ENCODE data around the gene CNTNAP4.
A peak's percentile ranks its signal among the peaks of the same experiment; 100 is the strongest.

Gene CNTNAP4

DNA sequence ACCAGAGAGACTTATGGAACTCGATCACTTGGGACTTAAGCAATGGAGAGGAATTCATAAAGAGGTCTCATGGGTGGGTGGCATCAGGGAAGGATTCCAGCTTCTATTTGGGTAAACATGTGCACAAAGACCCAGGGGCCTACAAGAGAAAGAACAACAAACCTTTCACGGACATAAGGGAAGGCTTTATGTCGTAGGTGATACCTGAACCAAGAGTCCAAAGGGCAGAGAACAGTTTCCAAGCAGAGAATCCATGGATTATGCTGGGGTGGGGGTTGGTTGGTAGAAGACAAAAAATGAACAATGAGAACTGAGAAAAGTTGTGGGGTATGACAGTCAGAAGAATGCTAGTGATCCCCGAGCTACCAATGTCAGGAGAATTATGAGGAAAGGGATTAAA, 119.8 kb downstream of the CNTNAP4 start:
- DNase-seq (ENCODE audit: low read depth) = no peak

DNA sequence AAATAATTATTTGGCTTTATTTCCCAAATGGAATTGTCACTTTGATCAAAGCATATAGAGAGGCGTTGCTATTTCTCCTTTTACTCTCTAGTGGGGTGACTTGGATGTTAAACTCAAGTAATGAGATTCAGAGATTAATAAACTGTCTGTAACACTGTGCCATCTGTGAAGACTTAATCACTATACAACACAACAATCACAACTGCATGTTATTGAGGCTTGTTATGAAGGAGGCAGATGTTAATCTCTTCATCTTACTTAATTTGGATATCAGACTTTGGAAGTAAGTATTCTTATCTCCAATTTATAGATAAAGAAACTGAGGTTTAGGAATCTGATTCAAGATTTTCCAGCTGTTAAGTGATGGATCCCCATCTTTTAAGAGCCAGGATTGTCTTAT, 132.5 kb downstream of the CNTNAP4 start:
- no peak for DNase-seq (ENCODE audit: low read depth)

DNA sequence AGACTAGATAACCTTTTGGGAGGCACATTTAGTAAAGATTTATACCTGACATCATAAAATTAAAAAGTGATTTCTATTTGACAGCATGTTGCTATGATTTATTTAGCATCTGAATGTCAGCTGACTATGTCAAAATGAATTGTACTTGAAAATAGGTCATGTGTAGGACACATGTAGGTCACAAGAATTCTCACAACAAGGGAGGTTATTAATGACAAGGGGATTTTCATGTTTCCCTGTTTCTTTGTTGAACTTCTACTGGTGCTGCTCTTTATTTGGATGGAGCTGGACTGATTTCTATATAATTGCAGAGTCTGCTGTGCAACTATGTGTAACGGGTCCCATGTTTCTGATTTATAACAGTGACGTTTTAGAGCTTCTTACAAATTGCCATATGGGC, 144.4 kb downstream of the CNTNAP4 start:
- DNase-seq (ENCODE audit: low read depth) = no peak

DNA sequence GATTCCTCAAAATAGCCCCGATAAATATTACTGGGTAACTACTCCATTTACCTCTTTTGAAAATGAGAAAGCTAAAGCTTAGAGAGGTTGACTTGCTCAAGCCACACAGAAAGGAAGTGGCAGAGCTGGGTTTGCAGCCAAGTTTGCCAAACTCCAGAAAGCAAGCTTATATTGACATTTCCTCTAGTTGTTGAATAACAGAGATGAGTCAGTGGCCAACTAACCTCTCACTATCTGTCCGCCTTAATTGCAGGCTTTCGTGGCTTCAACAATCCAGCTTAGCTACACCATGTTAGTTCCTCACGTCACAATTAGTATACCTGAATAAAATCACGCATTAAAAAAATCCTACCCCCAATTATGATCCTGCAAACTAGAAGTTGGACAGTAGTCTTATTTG, 151.7 kb downstream of the CNTNAP4 start:
- peak; percentile 3 for DNase-seq (ENCODE audit: low read depth)

DNA sequence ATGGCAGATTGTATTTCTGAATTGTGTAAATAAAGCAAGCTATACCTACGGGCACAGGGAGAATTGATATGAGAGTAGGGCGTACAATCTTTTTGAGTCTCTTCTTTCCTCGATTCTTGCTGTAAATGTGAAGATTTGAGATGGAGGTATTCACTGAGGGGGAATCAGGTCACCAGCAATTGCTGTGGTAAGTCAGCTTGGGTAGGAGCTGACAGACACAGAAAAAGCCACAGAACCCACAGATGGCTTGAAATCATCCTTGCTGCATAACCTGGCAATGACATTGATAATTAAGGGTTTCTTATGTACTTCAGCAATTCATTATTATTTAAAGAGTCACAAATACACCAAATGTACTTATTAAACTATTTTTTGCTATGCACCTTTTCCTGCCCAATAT, 164.2 kb downstream of the CNTNAP4 start:
- DNase-seq (ENCODE audit: low read depth) = no peak

DNA sequence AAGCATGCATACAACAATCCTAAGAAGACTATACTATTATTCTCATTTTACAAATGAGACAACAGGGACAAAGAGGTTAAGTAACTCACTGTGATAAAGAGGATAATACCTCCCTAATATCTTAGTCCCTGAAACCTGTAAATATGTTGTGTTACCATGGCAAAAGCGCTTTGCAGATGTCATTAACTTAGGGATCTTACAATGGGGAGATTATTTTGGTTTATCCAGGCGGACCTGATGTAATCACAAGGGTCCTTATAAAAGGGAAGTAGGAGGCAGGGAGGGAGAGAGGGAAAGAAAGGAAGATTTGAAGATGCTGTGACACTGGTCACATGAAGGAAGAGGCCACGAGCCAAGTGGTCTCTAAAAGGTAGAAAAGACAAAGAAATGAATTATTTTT, 164.7 kb downstream of the CNTNAP4 start:
- DNase-seq (ENCODE audit: low read depth) = no peak

DNA sequence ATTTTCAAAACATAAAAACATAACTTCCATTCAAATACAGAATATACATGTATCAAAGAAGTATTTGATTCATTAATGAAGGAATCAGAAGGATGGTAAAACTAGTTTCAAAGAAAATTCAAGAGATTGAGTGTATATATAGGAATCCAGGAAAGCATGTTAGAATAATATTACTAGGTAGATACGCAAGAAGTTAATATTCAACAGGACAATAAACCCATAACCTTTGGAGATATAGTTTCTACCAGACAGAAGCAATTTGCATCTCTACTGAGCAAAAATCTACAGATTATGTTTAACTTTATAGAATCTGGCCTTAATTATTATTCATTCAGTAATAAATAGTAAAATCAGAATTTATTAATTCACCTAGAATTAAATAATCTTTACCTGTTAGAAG, 166.8 kb downstream of the CNTNAP4 start:
- no peak for DNase-seq (ENCODE audit: low read depth)

DNA sequence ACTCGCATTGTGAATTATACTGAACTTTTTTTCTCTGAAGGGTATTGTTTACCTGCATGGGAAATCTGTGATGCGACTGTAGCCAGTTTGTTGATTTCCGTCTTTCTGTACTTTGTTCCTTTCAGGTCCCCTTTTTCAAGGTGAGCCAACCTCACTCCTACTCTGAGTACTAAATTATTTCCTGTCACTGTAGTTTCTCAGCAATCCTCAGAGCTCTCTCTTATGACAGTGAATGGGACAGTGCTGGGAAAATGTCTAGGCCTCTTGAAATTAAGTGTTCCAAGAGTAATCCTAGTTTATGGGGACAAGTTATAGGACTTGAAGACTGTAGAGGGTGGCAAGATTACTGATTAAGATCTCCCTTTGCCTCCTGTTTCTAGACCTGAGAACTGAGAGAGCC, 167.6 kb downstream of the CNTNAP4 start:
- no peak for DNase-seq (ENCODE audit: low read depth)

DNA sequence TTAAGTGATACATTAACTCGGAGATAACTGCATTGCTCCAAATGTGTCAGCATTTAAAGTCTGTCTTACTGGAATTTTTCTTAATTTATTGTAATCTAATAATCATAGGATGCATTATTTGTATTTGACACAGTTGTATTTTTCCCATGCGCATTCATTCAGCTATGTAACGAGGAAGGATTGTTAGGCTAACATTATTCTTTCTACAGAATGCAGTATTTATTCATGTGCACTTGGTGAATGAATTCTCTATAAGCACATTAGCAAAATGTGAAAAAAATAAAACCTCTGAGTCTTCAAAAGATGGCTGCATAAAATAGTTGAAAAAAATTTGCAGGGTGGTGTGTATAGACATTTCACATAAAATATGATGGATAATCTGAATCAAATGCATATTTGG, 168.6 kb downstream of the CNTNAP4 start:
- DNase-seq (ENCODE audit: low read depth) = no peak

DNA sequence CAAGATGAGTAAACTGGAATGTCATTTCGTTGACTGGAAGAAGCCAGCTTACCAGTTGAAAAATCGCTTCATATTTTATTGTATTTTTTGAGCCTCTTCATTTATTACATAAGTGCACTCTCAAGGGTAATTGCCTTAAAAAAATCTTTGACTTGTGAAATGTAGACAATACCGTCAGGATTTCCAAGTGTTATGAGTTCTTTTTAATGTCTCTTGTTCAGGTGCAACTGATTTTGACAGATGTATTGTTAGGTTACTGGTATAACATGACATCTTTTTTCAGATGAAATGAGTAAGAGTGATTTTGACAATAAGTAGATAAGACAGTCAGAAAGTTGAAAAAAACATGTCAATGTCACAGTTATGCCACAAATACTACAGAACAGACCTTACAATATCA, 169.1 kb downstream of the CNTNAP4 start:
- DNase-seq (ENCODE audit: low read depth) = no peak

DNA sequence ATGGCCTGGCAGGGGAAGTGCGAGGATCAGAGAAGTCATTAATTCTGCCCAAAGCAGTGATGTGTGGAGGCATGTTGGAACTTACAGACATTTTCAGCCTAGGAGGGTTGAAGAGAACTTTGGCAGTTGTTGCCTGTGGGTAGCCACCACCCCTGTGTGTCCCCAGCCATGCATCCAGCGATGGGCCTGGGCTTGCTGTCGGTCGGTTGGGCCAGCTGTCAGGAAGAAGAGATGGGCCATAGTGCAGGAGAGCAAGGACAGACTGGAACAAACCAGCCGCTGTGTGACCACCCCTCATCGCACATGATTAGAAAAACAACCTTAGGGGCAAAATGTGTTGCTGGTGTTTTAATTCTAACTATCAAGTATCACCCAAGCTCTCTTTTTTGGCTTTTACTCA, 173.7 kb downstream of the CNTNAP4 start:
- DNase-seq (ENCODE audit: low read depth) = no peak

DNA sequence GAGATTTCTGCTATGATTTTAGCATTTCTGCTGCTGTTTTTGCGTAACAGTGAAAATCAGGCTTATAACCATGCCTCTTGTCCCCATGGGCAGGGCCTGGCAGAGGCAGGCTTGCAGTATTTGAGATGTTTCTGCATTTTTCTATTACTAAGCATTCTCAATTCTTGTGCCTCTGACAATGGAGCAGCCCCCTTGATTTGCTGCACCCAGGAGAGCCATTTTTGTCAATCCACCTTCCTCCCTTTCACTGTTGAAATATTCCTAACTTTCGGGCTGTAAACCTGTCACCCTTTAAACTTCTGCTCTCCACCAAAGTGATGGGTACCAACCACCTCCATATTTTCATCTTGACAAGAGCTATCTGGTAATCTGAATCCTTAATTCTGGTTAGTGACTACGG, 178.1 kb downstream of the CNTNAP4 start:
- DNase-seq (ENCODE audit: low read depth) = no peak

DNA sequence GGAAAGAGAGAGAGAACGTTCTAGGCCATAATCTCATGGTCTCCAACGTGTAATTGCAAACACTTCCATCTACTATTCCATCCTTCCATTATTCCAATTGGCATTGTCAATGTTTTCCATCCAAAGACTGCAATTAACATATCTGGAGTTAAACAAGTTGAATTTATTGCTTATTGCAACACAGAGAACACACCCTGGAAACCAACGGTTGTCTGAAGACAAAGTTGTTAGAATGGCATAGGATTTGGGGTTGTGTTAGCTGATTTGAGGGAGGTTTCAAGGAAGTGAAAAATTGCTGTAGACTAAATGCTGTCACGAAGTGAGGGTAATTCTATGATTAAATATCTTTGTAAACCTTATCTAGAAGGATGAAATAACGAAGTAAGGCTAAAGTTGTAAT, 178.8 kb downstream of the CNTNAP4 start:
- no peak for DNase-seq (ENCODE audit: low read depth)

DNA sequence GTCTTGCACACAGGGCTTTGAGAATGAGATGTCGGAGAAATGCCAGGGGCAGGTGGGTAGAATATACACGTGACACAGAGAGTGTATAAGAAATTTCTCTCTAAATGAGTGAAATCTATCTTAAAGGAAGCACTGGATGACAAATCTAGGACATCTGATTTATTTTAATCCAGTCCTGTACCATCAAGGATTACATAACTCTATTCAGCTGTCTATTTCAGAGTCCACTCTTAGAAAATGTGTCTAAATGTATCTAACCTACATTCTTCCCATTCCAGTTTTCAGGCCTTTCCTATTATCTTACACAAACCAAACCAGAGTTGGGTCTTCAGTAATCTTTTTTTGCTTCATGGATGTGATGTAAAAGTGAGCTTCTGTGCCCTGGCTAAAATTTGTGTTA, 181.9 kb downstream of the CNTNAP4 start:
- DNase-seq (ENCODE audit: low read depth) = no peak

DNA sequence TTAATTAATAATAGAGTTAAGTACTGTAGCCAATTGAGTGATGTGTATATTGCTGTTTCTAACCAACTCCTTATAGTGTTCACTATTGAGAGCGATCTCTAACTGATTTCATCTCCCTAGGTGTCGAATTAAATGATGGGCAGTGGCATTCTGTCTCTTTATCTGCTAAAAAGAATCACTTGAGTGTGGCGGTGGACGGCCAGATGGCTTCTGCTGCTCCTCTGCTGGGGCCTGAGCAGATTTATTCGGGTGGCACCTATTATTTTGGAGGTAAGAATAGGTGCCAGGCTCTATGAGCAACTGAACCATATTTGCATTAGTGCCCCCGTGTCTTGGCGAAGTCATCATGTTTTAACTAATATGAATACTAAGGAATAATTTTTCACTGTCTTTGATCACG, 184.6 kb downstream of the CNTNAP4 start:
- no peak for DNase-seq (ENCODE audit: low read depth)

DNA sequence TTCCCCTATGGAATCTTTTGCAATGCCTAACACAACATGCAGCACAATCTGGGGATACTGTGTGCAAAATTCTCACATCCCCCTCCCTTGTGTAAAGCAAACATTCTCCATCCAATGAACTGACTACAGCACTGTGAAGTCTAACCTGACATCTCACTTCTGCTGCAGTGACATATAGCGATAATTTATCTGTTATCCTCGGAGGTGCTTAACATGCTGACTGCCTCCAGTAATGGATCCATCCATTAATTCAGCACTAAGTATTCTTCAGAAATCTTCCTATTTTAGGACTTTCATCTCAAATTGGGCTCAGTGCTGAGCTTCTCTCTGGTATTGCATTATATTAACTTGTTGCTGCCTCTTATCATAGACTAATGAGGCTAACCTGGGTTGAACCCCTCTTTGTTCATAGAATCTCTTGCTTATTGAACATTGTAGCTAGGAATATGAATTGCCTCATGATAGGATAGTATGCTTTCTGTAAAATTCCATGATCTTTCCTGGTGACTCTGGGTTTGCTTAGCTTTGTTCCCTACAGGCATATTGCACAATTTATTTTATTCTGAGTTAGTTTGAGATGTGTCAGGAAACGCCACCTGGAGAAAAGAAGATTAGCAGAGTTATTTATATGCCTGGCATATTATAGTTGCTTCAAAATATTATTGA, 187.9 kb downstream of the CNTNAP4 start:
- no peak for DNase-seq (ENCODE audit: low read depth)

DNA sequence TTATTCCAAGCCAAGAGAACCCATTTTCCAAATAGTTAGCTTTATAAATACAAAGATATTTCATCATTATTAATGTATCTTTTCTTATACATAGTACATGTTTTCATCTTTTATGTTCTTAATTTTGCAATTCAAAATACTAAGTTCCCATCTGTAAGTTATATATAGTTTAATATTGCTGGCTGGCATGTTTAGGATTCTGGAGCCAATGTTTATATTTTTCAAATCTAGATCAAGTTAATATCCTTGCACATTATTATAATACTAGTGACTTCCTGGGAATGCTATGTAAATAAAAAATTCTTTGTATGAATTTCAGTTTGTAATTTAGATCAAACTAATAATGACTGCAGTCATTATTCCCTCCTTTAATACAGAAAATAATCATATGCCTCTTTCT, 189.7 kb downstream of the CNTNAP4 start:
- DNase-seq (ENCODE audit: low read depth) = no peak

DNA sequence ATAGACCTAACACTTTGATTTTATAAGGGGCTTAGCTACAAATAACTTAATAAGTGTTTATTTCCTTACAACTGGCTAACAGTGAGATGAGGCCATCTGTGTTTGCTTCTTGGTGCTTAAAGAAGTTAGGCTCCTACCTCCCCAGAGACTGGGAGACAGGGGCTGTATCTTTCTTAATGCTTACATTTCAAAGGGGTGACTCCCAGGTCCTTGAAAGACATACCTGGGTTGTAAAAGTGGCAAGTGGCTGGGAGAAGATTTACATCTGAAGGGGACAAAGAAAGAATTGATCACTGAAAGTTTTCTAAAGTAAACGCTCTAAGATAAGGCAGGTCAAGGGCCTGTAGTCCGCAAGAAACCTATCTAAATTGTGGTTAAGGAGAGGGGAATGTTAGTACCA, 196.8 kb downstream of the CNTNAP4 start:
- no peak for DNase-seq (ENCODE audit: low read depth)

DNA sequence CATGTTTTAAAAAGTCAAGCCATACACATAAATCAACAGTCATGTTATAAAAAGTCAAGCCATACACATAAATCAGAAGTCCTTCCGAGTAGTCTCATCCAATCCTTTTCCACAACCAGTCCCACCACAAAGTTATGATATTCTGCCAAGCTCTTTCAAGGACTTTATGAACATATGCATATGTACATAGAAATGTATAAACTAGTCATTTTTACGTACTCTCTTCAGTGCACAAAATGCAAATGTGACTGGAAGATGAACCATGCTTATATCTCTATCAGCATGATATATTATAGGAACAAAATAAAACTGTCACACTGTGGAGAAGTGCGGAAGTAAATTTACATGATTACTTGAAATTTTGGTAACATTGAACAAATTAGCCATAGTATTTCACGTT, 200.9 kb downstream of the CNTNAP4 start:
- no peak for DNase-seq (ENCODE audit: low read depth)

DNA sequence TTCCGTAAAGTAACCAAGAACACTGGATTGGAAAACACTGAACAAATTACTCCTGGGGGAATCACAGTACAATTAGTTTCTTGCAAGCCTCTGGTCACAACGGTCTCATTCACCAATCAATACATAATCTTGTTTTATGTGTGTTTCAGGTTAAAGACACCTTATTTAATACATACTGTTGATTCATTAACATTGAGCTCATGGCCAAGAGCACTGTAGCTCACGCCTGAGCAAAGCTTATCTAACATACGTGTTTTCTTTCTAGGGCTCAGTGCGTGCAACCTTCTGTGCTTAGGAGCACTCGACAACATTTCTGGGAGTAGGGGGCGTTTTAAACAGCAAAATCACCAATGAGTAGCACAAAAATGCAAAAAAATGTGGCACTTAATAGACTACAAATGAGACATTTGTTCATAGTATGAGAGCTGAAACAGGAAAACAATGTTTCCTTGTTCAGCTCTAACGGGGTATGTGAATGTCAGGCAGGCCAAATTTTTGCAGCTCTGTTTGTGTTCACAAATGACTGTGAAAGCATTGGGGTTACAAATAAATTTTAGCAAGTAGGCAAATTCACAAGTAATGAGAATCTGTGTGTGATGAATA, 206.2 kb downstream of the CNTNAP4 start:
- DNase-seq (ENCODE audit: low read depth) = no peak

DNA sequence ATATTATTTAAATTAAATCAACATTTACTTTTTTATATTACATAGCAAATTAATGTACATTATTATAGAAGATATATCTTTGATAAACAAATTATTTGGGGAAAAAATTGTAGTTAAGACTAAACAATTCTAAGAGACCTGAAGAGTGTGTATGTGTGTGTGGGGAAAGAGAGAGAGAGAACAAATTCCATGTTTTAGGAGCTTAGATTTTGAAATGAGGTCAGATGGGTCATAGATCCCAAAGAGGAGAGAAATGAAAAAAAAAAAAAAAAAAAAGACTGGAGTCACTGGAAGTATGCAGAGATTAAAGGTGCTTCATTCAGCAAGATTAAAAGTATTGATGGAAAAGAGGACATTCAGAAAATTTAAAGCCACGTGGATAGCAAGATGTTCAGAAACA, 206.8 kb downstream of the CNTNAP4 start:
- DNase-seq (ENCODE audit: low read depth) = no peak

DNA sequence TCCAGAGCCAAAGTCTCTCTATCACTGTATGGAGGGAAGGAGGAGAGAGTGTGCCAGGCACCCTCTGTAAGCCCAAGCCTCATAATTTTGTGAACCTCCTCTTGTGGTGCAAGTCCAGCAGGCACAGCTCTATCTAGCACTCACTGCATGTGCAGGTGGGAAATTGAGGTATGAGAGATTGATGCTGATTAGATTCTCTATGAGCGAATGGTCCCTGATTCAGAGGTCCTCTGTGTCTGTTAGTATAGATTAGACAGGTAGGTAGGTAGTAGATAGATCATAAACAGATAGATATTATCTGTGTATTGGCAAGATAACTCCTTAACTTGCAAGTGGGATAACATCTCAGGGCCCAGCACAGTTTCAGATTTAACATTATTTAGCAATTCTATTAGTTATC, 209.5 kb downstream of the CNTNAP4 start:
- no peak for DNase-seq (ENCODE audit: low read depth)

DNA sequence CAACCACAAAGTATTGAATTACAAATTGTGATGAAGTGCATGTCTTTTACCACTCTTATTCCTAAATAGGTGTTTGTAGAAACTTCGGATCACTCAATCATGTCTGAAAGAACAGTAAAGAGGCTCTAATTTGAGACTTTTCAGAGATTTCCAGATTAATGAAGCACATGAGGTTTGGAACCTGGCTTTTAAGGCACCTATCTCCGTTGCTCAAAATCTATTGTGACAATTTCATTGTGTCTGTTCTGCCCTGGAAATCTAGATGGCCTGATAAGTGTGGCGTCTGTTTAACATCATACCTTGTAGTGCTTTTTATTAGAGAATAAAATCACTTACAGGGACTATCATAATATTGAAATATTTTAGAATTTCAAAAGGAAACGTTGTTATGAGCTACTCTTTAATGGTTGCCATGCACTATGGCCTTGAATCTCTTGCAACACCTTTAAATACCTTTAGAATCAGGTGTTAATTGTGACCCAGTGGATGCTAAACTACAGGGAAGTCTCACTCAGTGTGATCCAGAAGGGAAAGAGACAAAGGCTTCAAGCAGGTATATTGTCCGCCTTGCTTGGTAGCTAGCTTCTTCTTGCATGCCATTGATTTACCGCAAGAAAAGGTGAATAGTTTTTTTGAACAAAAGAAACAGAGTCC, 210.3 kb downstream of the CNTNAP4 start:
- DNase-seq (ENCODE audit: low read depth) = no peak

DNA sequence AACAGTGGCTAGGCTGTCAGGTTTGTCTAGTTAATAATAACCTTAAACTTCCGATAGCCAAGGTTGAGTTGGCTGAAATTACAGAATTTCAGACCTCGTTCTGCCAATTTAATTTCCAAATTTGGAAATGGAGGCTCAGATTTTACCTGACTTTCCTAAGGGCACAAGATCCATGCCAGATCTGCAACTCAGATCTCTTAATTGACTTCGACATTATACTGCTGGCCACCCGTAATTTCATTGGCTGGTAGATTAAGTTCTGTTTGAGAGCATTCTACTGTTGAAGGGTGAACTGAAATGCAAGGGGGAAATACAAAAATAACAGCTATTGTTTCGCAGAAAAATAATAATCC, 210.8 kb downstream of the CNTNAP4 start:
- DNase-seq (ENCODE audit: low read depth) = no peak
